PC-3 (cell line): ENCODE data around the gene ZNRF1.

Experiments
- EZH2 ChIP-seq: fragments of 300-600 bp; sonication (generic); IDR thresholded peaks from one replicate; pipeline ENCODE4 v1.6.1; 2017; ENCODE audit warnings: antibody characterized with exemption, mild to moderate bottlenecking, low read length; ENCODE audit not compliant: unreplicated experiment
- TF ChIP-seq, protein P1 (sequence below): fragments of 300-600 bp; sonication (generic); conservative IDR thresholded peaks from 2 replicates; pipeline ENCODE4 v1.5.1; 2017; ENCODE audit warnings: antibody characterized with exemption, low read depth, mild to moderate bottlenecking, low read length

- TF ChIP-seq, protein P1, sequence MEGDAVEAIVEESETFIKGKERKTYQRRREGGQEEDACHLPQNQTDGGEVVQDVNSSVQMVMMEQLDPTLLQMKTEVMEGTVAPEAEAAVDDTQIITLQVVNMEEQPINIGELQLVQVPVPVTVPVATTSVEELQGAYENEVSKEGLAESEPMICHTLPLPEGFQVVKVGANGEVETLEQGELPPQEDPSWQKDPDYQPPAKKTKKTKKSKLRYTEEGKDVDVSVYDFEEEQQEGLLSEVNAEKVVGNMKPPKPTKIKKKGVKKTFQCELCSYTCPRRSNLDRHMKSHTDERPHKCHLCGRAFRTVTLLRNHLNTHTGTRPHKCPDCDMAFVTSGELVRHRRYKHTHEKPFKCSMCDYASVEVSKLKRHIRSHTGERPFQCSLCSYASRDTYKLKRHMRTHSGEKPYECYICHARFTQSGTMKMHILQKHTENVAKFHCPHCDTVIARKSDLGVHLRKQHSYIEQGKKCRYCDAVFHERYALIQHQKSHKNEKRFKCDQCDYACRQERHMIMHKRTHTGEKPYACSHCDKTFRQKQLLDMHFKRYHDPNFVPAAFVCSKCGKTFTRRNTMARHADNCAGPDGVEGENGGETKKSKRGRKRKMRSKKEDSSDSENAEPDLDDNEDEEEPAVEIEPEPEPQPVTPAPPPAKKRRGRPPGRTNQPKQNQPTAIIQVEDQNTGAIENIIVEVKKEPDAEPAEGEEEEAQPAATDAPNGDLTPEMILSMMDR: no peak
- no peak for TF ChIP-seq EZH2
Measured at GRCh38 chr16:75118943-75119539, 120.2 kb downstream of the ZNRF1 start.
